DOHH2 (cell line): Measurements from ENCODE around the gene NCLN.

Experiments used
- H3F3A ChIP-seq: fragments of 200-600 bp; sonication (generic), shearing (Covaris generic); 2 replicates; pipeline ENCODE4 v1.6.0; 2016; ENCODE audit warnings: antibody characterized with exemption, mild to moderate bottlenecking; ENCODE audit not compliant: control insufficient read depth, insufficient read depth
- H3K27ac ChIP-seq: fragments of 200-600 bp; sonication (generic); 2 replicates; pipeline ENCODE4 v1.5.1; 2014; ENCODE audit warnings: low read depth, mild to moderate bottlenecking, low read length, moderate library complexity
- H3K27me3 ChIP-seq: fragments of 200-600 bp; sonication (generic); 2 replicates; pipeline ENCODE4 v1.6.1; 2014; ENCODE audit warnings: mild to moderate bottlenecking, low read length, mixed read lengths; ENCODE audit not compliant: control insufficient read depth
- H3K36me3 ChIP-seq: fragments of 200-600 bp; sonication (generic); 2 replicates; pipeline ENCODE4 v1.6.1; 2014; ENCODE audit warnings: mild to moderate bottlenecking, low read length, moderate library complexity, mixed read lengths; ENCODE audit not compliant: control insufficient read depth
- H3K4me1 ChIP-seq: fragments of 200-600 bp; sonication (generic); 2 replicates; pipeline ENCODE4 v1.6.1; 2014; ENCODE audit warnings: mild to moderate bottlenecking, low read length, mixed read lengths; ENCODE audit not compliant: control insufficient read depth
- H3K4me2 ChIP-seq: fragments of 200-600 bp; sonication (generic); 2 replicates; pipeline ENCODE4 v1.6.0; 2014; ENCODE audit warnings: mild to moderate bottlenecking, low read length, moderate library complexity
- H3K4me3 ChIP-seq: fragments of 200-600 bp; sonication (generic); 2 replicates; pipeline ENCODE4 v1.5.1; 2014; ENCODE audit warnings: mild to moderate bottlenecking, low read length, mixed read lengths
- H3K79me2 ChIP-seq: fragments of 200-600 bp; sonication (generic); 2 replicates; pipeline ENCODE4 v1.6.1; 2014; ENCODE audit warnings: mild to moderate bottlenecking, low read length, mixed read lengths; ENCODE audit not compliant: control insufficient read depth
- H3K9me2 ChIP-seq: fragments of 200-600 bp; sonication (generic); replicated peaks from 2 replicates; pipeline ENCODE4 v1.6.1; 2014; ENCODE audit warnings: mild to moderate bottlenecking, low read length, mixed read lengths; ENCODE audit not compliant: control insufficient read depth
- H3K9me3 ChIP-seq: fragments of 200-600 bp; sonication (generic); 2 replicates; pipeline ENCODE4 v1.6.1; 2014; ENCODE audit warnings: antibody characterized with exemption, low read length, mixed read lengths; ENCODE audit not compliant: control insufficient read depth, insufficient read depth
- H4K20me1 ChIP-seq: fragments of 200-600 bp; sonication (generic); 2 replicates; pipeline ENCODE4 v1.6.0; 2014; ENCODE audit warnings: low read depth, mild to moderate bottlenecking, antibody characterized with exemption, low read length, moderate library complexity; ENCODE audit not compliant: control insufficient read depth, insufficient read depth
- CTCF ChIP-seq: fragments of 200-600 bp; sonication (generic); IDR thresholded peaks from one replicate; pipeline ENCODE4 v1.5.1; 2014; ENCODE audit warnings: antibody characterized with exemption, mild to moderate bottlenecking, low read depth, low read length; ENCODE audit not compliant: poor library complexity, severe bottlenecking
- EZH2phosphoT487 ChIP-seq: fragments of 200-600 bp; sonication (generic); IDR thresholded peaks from 2 replicates; pipeline ENCODE4 v1.6.1; 2017; ENCODE audit warnings: borderline replicate concordance, mild to moderate bottlenecking, antibody characterized with exemption, low read length, moderate library complexity, mixed read lengths

Gene NCLN

GRCh38 chr19:3137119-3137518, 48.6 kb upstream of the NCLN start:
- peaks cover 13% of the 10 kb centered on the region for H3K4me1 ChIP-seq
- no peaks in the 10 kb centered on the region for H3K9me3 ChIP-seq
- no peaks in the 10 kb centered on the region for H3K36me3 ChIP-seq
- H3F3A ChIP-seq = no peaks in the 10 kb centered on the region
- no peak for TF ChIP-seq CTCF
- no peak for TF ChIP-seq EZH2phosphoT487
- H3K27ac ChIP-seq = no peak overlapping the region
- no peaks in the 10 kb centered on the region for H3K9me2 ChIP-seq
- peaks cover 32% of the 10 kb centered on the region for H3K27me3 ChIP-seq
- no peak overlapping the region for H3K4me3 ChIP-seq
- H3K4me2 ChIP-seq = no peak overlapping the region
- H4K20me1 ChIP-seq = no peaks in the 10 kb centered on the region
- no peaks in the 10 kb centered on the region for H3K79me2 ChIP-seq

- H3F3A ChIP-seq = no peaks in the 10 kb centered on the region
- no peaks in the 10 kb centered on the region for H3K9me2 ChIP-seq
- peaks cover 35% of the 10 kb centered on the region for H3K27me3 ChIP-seq
- peaks cover 7% of the 10 kb centered on the region for H3K4me1 ChIP-seq
- H3K4me3 ChIP-seq = no peak overlapping the region
- no peak overlapping the region for H3K4me2 ChIP-seq
- no peaks in the 10 kb centered on the region for H3K36me3 ChIP-seq
- no peak overlapping the region for H3K27ac ChIP-seq
- H3K79me2 ChIP-seq = no peaks in the 10 kb centered on the region
- no peaks in the 10 kb centered on the region for H3K9me3 ChIP-seq
- TF ChIP-seq EZH2phosphoT487 = no peak
- no peak for TF ChIP-seq CTCF
- H4K20me1 ChIP-seq = no peaks in the 10 kb centered on the region
Measured at GRCh38 chr19:3138268-3138667, 47.5 kb upstream of the NCLN start.

GRCh38 chr19:3140667-3141038, 45.1 kb upstream of the NCLN start:
- Histone ChIP-seq H3K4me2 (no peak overlapping the region), H4K20me1 (no peaks in the 10 kb centered on the region), H3K9me3 (no peaks in the 10 kb centered on the region), H3K9me2 (no peaks in the 10 kb centered on the region), H3K4me1 (no peaks in the 10 kb centered on the region), H3F3A (no peaks in the 10 kb centered on the region), H3K79me2 (no peaks in the 10 kb centered on the region), H3K36me3 (no peaks in the 10 kb centered on the region), H3K4me3 (no peak overlapping the region), H3K27me3 (peaks cover 30% of the 10 kb centered on the region), H3K27ac (no peak overlapping the region)
- no peak for TF ChIP-seq CTCF
- no peak for TF ChIP-seq EZH2phosphoT487

GRCh38 chr19:3142292-3142670, 43.4 kb upstream of the NCLN start:
- H3K4me3 ChIP-seq = no peak overlapping the region
- no peak overlapping the region for H3K4me2 ChIP-seq

More at GRCh38 chr19:3142292-3142670, 43.4 kb upstream of the NCLN start:
- no peaks in the 10 kb centered on the region for H3K9me3 ChIP-seq
- no peaks in the 10 kb centered on the region for H4K20me1 ChIP-seq
- H3K27ac ChIP-seq = no peak overlapping the region
- TF ChIP-seq CTCF (no peak), EZH2phosphoT487 (no peak)
- H3F3A ChIP-seq = no peaks in the 10 kb centered on the region
- H3K36me3 ChIP-seq = no peaks in the 10 kb centered on the region
- peaks cover 16% of the 10 kb centered on the region for H3K27me3 ChIP-seq
- H3K4me1 ChIP-seq = peaks cover 7% of the 10 kb centered on the region
- H3K9me2 ChIP-seq = no peaks in the 10 kb centered on the region
- H3K79me2 ChIP-seq = no peaks in the 10 kb centered on the region
